ENCODE data around the gene ART1.

ART1 gene

GRCh38 chr11:3639841-3640240 lies 5.1 kb upstream of the ART1 start:
- TF ChIP-seq SIN3A (IDR thresholded peaks at IDR 0.05; ENCODE audit: borderline replicate concordance, insufficient read depth, low read length): no peak
- TF ChIP-seq REST (IDR thresholded peaks at IDR 0.05; ENCODE audit: insufficient read depth in 1 of 2, low read depth in 2 of 2, low read length in 2 of 2): no peak
- TF ChIP-seq POLR2AphosphoS5 (IDR thresholded peaks at IDR 0.05; ENCODE audit: low read depth, low read length): no peak
- TF ChIP-seq FOXP2 (optimal IDR thresholded peaks at IDR 0.05; ENCODE audit: borderline replicate concordance, extremely low read depth, extremely low read length, insufficient read depth): no peak
- no peak for TF ChIP-seq TAF1 (IDR thresholded peaks at IDR 0.05; ENCODE audit: borderline replicate concordance, insufficient read depth, low read length)

- TF ChIP-seq FOXP2 (optimal IDR thresholded peaks at IDR 0.05; ENCODE audit: borderline replicate concordance, extremely low read depth, extremely low read length, insufficient read depth) (no peak), POLR2AphosphoS5 (IDR thresholded peaks at IDR 0.05; ENCODE audit: low read depth, low read length) (no peak)
Measured at GRCh38 chr11:3641191-3641590, 3.7 kb upstream of the ART1 start.

GRCh38 chr11:3641701-3642070 lies 3.2 kb upstream of the ART1 start, which contains the start of gene ART5:
ART5 (minus strand) TSS chr11:3641992; CDS start chr11:3641862, 130 bp downstream.
- TF ChIP-seq POLR2AphosphoS5 (IDR thresholded peaks at IDR 0.05; ENCODE audit: low read depth, low read length) (no peak), TAF1 (IDR thresholded peaks at IDR 0.05; ENCODE audit: borderline replicate concordance, insufficient read depth, low read length) (no peak), SIN3A (IDR thresholded peaks at IDR 0.05; ENCODE audit: borderline replicate concordance, insufficient read depth, low read length) (no peak), REST (IDR thresholded peaks at IDR 0.05; ENCODE audit: insufficient read depth in 1 of 2, low read depth in 2 of 2, low read length in 2 of 2) (no peak), FOXP2 (optimal IDR thresholded peaks at IDR 0.05; ENCODE audit: borderline replicate concordance, extremely low read depth, extremely low read length, insufficient read depth) (no peak)

GRCh38 chr11:3642071-3642951 lies 2.6 kb upstream of the ART1 start:
- no peak for TF ChIP-seq FOXP2 (optimal IDR thresholded peaks at IDR 0.05; ENCODE audit: borderline replicate concordance, extremely low read depth, extremely low read length, insufficient read depth)
- TF ChIP-seq REST (IDR thresholded peaks at IDR 0.05; ENCODE audit: insufficient read depth in 1 of 2, low read depth in 2 of 2, low read length in 2 of 2): no peak
- TF ChIP-seq SIN3A (IDR thresholded peaks at IDR 0.05; ENCODE audit: borderline replicate concordance, insufficient read depth, low read length): no peak
- TF ChIP-seq POLR2AphosphoS5 (IDR thresholded peaks at IDR 0.05; ENCODE audit: low read depth, low read length): no peak
- no peak for TF ChIP-seq TAF1 (IDR thresholded peaks at IDR 0.05; ENCODE audit: borderline replicate concordance, insufficient read depth, low read length)

- TF ChIP-seq TAF1 (IDR thresholded peaks at IDR 0.05; ENCODE audit: borderline replicate concordance, insufficient read depth, low read length) (no peak), FOXP2 (optimal IDR thresholded peaks at IDR 0.05; ENCODE audit: borderline replicate concordance, extremely low read depth, extremely low read length, insufficient read depth) (no peak), POLR2AphosphoS5 (IDR thresholded peaks at IDR 0.05; ENCODE audit: low read depth, low read length) (no peak), SIN3A (IDR thresholded peaks at IDR 0.05; ENCODE audit: borderline replicate concordance, insufficient read depth, low read length) (no peak), REST (IDR thresholded peaks at IDR 0.05; ENCODE audit: insufficient read depth in 1 of 2, low read depth in 2 of 2, low read length in 2 of 2) (no peak)
Measured at GRCh38 chr11:3645552-3645951, 624 bp downstream of the ART1 start.
